ENCODE data around the gene HTRA3. TPM values are rescaled to one million over a fixed set of nuclear protein-coding genes. Genes with fewer than 3 reads are reported as not detected.

The HTRA3 gene
- total RNA-seq, 1 experiment from 2014 or later, result 2.3 TPM

GRCh38 chr4:8237256-8237989, 32.1 kb upstream of the HTRA3 start:
- ChIA-PET CTCF (interaction anchor here (0.8 to 5.2 kb wide), 10 partner anchors 12 to 173 kb away, joined by 3 to 87 read pairs (median 6); no protein-coding TSS in a partner anchor), POLR2A (no interaction called here)
- no peak for ATAC-seq
- H3K27me3 Mint-ChIP-seq (ENCODE audit: low read depth), result no peaks in the 10 kb centered on the region
- H3K27ac Mint-ChIP-seq, result no peak overlapping the region
- no peak overlapping the region for H3K4me3 Mint-ChIP-seq
- no peak for TF ChIP-seq SMAD4 (CRISPR knock-in tag; IDR thresholded peaks at IDR 0.05)
- no peaks in the 10 kb centered on the region for H3K9me3 Mint-ChIP-seq
- H3K4me1 Mint-ChIP-seq, result no peaks in the 10 kb centered on the region
- DNase-seq (ENCODE audit: low spot score), result no peak
- no peaks in the 10 kb centered on the region for H3K36me3 Mint-ChIP-seq

DNA sequence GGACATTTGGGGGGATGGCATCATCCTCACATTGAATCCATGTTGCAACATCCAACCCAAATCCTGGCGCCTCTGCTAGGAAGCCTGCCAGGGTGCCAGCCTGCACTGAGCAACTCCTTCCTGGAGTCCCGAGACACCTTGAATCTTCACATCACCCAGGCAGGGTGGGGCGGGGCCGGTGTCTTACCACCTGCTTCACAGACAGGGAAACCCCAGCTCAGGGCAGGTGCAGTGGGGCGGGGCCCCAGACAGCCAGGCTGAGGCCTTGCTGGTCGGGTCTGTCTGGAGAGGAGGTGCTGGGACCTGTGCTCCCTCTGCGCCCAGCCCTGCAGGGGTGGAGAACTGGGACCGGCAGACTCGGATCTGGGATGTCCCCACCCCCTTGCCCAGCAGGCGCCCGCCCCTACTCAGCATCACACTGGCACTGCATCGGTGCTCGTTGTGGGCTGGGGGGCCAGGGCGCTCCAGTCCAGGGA, 31.5 kb upstream of the HTRA3 start:
- H3K4me1 Mint-ChIP-seq, result no peaks in the 10 kb centered on the region
- no peaks in the 10 kb centered on the region for H3K36me3 Mint-ChIP-seq
- DNase-seq (ENCODE audit: low spot score), result peak; percentile 30
- H3K27me3 Mint-ChIP-seq (ENCODE audit: low read depth), result no peaks in the 10 kb centered on the region
- peak; percentile 6 for ATAC-seq
- ChIA-PET POLR2A (no interaction called here), CTCF (interaction anchor here (0.6 to 5.2 kb wide), 13 partner anchors 13 to 172 kb away, joined by 3 to 87 read pairs (median 5); no protein-coding TSS in a partner anchor)
- H3K27ac Mint-ChIP-seq, result no peak overlapping the region
- TF ChIP-seq EMX1 (CRISPR knock-in tag; IDR thresholded peaks at IDR 0.05) (no peak), ZNF121 (CRISPR knock-in tag; IDR thresholded peaks at IDR 0.05) (peak; percentile 49; the same call in 1 of the 2 replicates), ATF6 (CRISPR knock-in tag; IDR thresholded peaks at IDR 0.05) (no peak)
- TF ChIP-seq, protein P1, sequence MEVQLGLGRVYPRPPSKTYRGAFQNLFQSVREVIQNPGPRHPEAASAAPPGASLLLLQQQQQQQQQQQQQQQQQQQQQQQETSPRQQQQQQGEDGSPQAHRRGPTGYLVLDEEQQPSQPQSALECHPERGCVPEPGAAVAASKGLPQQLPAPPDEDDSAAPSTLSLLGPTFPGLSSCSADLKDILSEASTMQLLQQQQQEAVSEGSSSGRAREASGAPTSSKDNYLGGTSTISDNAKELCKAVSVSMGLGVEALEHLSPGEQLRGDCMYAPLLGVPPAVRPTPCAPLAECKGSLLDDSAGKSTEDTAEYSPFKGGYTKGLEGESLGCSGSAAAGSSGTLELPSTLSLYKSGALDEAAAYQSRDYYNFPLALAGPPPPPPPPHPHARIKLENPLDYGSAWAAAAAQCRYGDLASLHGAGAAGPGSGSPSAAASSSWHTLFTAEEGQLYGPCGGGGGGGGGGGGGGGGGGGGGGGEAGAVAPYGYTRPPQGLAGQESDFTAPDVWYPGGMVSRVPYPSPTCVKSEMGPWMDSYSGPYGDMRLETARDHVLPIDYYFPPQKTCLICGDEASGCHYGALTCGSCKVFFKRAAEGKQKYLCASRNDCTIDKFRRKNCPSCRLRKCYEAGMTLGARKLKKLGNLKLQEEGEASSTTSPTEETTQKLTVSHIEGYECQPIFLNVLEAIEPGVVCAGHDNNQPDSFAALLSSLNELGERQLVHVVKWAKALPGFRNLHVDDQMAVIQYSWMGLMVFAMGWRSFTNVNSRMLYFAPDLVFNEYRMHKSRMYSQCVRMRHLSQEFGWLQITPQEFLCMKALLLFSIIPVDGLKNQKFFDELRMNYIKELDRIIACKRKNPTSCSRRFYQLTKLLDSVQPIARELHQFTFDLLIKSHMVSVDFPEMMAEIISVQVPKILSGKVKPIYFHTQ (CRISPR knock-in tag; IDR thresholded peaks at IDR 0.05), result no peak
- TF ChIP-seq, protein P2, sequence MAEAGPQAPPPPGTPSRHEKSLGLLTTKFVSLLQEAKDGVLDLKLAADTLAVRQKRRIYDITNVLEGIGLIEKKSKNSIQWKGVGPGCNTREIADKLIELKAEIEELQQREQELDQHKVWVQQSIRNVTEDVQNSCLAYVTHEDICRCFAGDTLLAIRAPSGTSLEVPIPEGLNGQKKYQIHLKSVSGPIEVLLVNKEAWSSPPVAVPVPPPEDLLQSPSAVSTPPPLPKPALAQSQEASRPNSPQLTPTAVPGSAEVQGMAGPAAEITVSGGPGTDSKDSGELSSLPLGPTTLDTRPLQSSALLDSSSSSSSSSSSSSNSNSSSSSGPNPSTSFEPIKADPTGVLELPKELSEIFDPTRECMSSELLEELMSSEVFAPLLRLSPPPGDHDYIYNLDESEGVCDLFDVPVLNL (CRISPR knock-in tag; IDR thresholded peaks at IDR 0.05; ENCODE audit: borderline replicate concordance, low read depth), result no peak
- H3K4me3 Mint-ChIP-seq, result no peak overlapping the region
- no peaks in the 10 kb centered on the region for H3K9me3 Mint-ChIP-seq

DNA sequence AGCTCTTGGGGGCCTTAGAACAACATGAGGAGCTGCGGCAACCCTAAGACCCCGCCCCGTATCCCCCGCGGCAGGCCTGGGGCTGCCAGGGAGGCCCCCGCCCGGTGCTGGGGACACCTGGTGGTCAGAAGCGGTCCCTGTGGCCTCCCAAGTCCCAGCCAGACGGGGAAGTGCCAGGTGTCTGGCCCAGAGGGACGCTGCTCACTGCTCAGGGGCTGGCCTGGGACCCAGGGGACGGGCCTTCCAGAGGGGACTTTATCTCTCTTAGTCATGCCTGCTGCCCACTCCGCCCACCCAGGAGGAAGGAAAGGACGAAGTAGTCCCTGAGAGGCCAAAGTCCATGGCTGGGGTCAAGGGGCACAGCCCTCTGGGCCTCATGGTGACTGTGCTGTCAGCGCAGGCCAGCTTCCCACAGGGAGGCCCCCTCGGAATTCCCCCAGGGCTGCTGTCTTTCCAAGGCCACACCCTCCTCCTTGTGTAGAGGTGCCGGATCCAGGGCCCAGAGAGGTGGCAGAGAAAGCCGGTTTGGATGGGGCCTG, 31.0 kb upstream of the HTRA3 start:
- H3K27me3 Mint-ChIP-seq (ENCODE audit: low read depth), result no peaks in the 10 kb centered on the region; the same call in 1 of the 2 replicates
- H3K9me3 Mint-ChIP-seq, result no peaks in the 10 kb centered on the region
- DNase-seq (ENCODE audit: low spot score), result peak; percentile 72
- no peak overlapping the region for H3K4me3 Mint-ChIP-seq
- H3K27ac Mint-ChIP-seq, result no peak overlapping the region
- ATAC-seq, result peak; percentile 68
- POLR2A ChIA-PET, result no interaction called here
- H3K4me1 Mint-ChIP-seq, result no peaks in the 10 kb centered on the region
- CTCF ChIA-PET, result interaction anchor here (0.6 to 5.2 kb wide), 13 partner anchors 13 to 172 kb away, joined by 3 to 87 read pairs (median 5); no protein-coding TSS in a partner anchor
- H3K36me3 Mint-ChIP-seq, result no peaks in the 10 kb centered on the region
- TF ChIP-seq HMGXB4 (CRISPR knock-in tag; IDR thresholded peaks at IDR 0.05), result 0 out of 2 replicates have a peak, but pooled peaks have one; percentile 50
- TF ChIP-seq ATF6 (CRISPR knock-in tag; IDR thresholded peaks at IDR 0.05), result no peak
- TF ChIP-seq ZMAT4 (CRISPR knock-in tag; IDR thresholded peaks at IDR 0.05), result no peak
- TF ChIP-seq MYBL2 (CRISPR knock-in tag; IDR thresholded peaks at IDR 0.05), result no peak
- TF ChIP-seq CTCF (IDR thresholded peaks at IDR 0.05), result peak; percentile 41; the same call in 1 of the 2 replicates
- TF ChIP-seq SMAD4 (CRISPR knock-in tag; IDR thresholded peaks at IDR 0.05), result no peak
- TF ChIP-seq, protein P3, sequence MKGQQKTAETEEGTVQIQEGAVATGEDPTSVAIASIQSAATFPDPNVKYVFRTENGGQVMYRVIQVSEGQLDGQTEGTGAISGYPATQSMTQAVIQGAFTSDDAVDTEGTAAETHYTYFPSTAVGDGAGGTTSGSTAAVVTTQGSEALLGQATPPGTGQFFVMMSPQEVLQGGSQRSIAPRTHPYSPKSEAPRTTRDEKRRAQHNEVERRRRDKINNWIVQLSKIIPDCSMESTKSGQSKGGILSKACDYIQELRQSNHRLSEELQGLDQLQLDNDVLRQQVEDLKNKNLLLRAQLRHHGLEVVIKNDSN (CRISPR knock-in tag; IDR thresholded peaks at IDR 0.05), result no peak
- no peak for TF ChIP-seq TP53 (CRISPR knock-in tag; IDR thresholded peaks at IDR 0.05)
- TF ChIP-seq ZNF317 (CRISPR knock-in tag; IDR thresholded peaks at IDR 0.05; ENCODE audit: borderline replicate concordance, low read depth), result no peak
- no peak for TF ChIP-seq CDX4 (CRISPR knock-in tag; IDR thresholded peaks at IDR 0.05; ENCODE audit: borderline replicate concordance)
